ENCODE measurements around the gene STRIP1.

The STRIP1 gene

DNA sequence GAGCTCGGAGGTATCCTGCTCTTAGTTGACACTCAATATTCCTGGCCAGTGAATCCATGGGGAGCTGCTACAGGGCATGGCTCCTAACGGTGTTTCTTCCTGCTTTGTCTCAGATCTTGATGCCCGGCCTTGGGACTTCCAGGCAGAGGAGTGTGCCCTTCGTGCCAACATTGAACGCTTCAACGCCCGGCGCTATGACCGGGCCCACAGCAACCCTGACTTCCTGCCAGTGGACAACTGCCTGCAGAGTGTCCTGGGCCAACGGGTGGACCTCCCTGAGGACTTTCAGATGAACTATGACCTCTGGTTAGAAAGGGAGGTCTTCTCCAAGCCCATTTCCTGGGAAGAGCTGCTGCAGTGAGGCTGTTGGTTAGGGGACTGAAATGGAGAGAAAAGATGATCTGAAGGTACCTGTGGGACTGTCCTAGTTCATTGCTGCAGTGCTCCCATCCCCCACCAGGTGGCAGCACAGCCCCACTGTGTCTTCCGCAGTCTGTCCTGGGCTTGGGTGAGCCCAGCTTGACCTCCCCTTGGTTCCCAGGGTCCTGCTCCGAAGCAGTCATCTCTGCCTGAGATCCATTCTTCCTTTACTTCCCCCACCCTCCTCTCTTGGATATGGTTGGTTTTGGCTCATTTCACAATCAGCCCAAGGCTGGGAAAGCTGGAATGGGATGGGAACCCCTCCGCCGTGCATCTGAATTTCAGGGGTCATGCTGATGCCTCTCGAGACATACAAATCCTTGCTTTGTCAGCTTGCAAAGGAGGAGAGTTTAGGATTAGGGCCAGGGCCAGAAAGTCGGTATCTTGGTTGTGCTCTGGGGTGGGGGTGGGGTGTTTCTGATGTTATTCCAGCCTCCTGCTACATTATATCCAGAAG is 19.4 kb downstream of the STRIP1 start:
- DNase-seq = peak; percentile 91

GRCh38 chr1:110055493-110056284 is 21.3 kb downstream of the STRIP1 start:
- no peak for DNase-seq

DNA sequence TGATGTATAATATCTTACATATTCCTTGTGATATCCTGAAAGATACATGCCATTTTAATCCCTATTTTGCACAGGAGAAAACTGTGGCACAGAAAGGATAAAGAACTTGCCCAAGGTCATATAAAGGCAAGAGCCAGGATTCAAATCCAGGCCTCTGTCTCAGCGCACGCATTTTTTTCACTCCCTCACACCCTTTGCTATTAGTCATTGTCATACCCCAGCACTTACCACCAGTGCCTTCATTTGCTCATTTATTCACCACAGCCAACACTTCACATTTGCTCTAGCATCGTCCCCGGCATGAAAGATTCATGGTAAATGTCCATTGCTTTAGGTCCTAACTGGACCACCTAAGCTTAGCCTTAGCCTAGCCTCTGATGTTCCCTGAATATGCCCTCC is 21.9 kb downstream of the STRIP1 start:
- DNase-seq = no peak

- DNase-seq = no peak
Measured at GRCh38 chr1:110056776-110057175, 22.4 kb downstream of the STRIP1 start.

DNA sequence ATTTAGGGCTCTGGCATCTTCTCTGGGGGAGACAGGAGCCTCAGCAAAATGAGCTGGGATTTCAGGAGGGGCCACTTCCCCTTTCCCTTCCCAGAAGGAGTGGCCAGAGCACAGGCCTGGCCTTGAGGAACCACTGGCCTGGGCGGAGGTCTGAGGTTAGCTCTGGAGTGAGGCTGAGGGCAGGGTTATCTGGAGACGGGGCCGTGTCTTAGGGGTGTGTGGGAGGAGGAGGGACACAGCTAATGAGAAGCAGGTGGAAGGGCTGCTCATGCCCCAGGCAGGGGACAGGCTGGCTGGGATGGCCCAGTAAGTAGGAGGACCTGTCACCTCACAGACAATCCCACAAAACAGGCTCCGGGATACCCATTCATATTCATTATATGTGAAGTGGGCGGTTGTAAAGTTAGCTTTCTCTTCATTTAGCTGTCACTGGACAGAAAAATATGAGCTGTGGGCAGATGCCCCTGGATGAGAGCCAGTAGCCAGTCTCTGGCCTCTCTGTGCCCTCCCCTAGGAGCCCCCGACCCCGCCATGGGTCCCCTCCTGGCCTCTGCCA is 23.6 kb downstream of the STRIP1 start:
- no peak for DNase-seq

GRCh38 chr1:110058591-110058990 is 24.2 kb downstream of the STRIP1 start:
- DNase-seq = no peak

GRCh38 chr1:110059133-110059863 is 24.9 kb downstream of the STRIP1 start:
- no peak for DNase-seq

DNA sequence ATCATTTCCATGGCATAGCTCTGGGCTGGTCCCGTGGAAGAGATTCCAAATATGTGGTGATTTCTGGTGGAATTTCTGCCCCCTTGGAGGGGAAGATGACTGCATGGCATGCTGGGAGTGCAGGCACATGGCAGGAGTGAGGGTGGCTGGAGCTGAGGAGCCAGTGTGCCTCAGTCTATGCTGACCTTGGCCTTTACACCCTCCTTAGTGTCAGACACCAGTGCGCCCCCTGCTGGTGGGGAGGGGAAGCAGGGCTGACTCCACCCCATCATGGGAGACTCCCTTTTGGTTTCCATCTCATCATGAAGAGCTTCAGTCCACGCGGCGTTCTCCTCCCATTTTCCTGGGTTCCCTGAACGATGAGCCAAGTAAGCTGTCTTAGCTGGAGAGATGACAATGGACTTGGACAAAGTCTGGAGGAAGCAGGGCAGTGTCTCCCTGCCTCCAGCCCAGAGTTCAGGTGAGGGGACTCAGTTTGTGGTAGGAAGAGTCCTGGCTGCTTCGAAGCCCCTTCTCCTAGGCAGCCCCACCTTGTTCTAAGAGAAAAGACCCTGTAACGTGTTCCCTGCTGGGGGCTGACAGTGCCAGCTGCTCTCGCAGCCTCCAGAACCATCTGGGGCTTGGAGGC is 25.7 kb downstream of the STRIP1 start:
- peak; percentile 88 for DNase-seq

DNA sequence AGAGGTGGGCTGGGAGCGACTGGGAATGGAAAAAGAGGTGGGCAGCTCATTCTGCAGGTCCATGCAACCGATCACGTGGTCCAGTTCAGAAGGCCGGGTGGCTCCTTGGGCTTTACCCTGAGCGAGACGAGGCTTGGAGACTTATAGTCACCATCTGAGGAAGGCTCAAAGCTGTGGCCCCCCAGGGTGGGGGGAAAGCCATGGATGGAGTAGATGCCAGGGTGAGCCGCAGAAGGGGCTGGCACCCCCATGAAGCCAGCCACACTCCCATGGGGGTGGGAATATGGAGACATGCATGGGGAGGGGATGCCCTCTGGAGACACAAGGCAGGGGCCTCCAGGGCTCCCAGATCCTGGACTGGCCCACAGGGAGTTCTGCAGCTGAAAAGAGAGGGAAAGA is 26.2 kb downstream of the STRIP1 start:
- DNase-seq = no peak

DNA sequence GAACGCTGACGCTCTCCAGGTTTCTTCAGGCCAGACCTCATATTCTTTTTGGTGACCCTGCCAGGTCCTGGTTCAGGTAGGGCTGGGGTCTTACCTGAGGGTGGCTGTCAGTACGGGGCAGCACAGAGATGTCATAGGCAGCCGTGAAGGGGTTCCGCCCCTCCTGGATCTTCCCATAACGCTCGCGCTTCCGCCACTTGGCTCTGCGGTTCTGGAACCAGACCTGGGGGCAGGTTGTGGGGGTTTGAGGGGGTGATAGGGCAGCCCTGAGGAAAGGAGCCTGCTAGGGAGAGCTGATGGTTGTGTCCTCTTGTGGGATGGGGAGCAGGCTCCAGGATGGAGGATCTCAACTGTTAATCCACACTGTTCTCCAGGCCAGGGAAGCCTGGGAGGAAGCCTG is 26.9 kb downstream of the STRIP1 start:
- no peak for DNase-seq

DNA sequence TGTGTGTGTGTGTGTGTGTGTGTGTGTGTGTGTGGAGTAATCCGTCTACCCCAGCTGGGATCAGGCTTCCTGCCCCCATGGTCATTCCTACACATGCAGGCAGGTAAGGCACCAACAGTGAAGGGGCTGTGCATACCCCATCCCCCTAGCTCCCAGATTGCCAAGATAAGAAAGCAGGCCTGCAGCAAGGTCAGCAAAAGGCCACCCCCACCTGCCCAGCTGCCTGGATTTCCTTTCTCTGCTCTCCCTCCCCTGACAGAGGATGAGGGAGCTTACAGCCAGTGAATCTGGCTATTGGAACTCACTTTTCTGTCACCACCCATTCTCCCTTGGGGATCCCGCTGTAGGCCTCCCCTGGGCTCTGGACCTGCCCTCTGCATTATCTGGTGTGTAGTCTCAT is 28.2 kb downstream of the STRIP1 start:
- no peak for DNase-seq

- no peak for DNase-seq
Measured at GRCh38 chr1:110063781-110064180, 29.4 kb downstream of the STRIP1 start.

GRCh38 chr1:110064576-110065337 is 30.3 kb downstream of the STRIP1 start:
- DNase-seq = no peak

GRCh38 chr1:110065841-110066240 is 31.4 kb downstream of the STRIP1 start:
- DNase-seq = no peak

DNA sequence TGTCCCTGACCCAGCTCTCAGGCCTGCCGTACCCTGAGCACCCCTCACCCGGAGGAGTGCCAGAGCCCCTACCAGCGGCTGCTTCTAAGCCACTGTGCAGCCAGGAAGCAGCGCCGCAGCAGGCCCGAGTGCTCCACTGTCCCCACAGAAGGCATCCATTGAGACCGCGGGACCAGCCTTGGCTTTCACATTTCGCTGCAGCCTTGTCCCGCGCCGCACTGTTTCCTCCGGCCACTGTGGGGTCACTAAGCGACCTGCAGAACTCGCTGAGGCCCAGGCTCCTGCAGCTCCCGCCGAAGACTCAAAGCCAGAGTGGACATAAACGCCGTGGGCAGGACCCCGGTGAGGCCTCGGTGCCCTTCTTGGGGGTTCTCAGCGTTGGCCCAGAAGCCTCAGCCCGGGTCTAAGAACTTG is 33.1 kb downstream of the STRIP1 start:
- no peak for DNase-seq

DNA sequence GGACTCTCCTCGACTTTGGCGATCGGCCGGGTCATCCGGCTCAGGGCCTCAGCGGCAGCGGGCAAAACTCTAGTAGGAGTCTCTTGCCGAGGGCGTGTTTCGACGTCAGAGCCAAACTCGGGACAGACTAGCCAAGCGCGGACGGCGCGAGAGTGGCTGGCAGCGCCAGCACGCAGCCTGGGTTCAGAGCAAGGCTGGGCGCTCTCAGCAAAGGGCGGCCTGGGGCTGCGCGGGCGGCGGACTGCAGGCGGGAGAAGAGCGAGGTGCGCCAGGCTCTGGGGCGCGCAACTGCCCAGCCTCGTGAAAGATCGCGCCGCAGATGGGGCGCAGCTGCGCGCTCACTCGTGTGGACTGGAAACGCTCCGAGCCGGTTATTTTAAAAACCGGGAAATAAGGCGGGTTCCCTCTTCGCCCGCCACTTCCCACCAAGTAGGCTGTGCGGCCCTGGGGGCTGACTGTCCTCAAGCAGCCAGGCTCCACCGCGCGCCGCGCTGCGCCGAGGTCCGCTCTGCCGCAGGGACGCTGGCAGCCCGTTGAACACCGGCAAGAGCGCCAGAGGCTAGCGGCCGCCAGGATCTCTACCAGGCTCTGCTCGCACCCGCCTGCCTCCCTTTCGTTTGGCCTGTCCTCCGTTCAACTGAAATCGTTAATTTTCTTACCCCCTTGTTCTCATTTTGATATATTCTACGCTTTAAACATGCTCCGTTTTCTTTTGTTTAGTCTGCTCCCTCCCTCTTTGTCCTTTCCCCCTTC is 33.6 kb downstream of the STRIP1 start:
- peak; percentile 67 for DNase-seq

DNA sequence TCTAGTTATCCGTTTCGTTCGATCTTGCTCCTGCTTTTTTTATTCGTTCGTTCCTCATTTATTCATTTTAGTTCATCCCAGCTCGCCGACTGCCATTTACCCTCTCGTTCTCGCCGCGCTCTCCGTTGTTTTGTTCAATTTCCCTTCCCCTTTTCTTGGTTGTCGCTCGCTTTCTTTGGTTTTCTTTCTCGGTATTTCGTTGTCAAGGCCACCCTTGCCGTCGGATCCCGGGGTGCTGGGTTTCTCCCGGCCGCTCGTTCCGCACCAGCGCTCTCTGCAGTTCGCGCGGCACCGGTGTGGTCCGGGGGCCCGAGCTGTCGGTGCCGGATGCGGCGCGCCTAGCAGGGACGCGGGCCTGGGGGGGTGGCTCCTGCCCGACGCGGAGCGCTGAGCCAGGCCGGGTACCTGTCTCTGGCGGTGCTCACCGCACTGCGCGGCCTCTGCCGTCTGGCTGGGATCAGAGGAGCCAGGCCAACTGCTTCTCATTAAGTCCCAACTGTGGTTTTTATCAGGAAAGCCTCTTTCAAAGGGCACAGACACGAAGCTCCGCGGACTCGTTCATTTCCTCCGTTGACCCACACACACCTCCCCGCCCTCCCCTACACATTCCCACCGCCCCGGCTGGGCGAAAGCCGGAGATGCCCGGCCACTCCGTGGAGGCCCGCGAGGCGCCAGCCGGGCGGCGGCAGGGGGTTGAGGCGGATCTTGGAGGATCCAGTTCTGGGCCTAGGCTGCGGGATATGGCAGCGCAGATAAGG is 34.4 kb downstream of the STRIP1 start:
- DNase-seq = peak; percentile 73

- peak; percentile 69 for DNase-seq
Measured at GRCh38 chr1:110069404-110070281, 35.2 kb downstream of the STRIP1 start.

- no peak for DNase-seq
Measured at GRCh38 chr1:110070282-110070669, 35.9 kb downstream of the STRIP1 start.

Measured in activated CD8-positive, alpha-beta memory T cell treated with anti-CD3 and anti-CD28 coated beads for 24 hours (primary cell).